NCI-H2081 treated with DMSO at 0.1 percent for 48 hours (cell line): Measurements from ENCODE around the gene STK32C.
"Not testable (repeated sequence)": the region's sequence is repeated elsewhere in the genome, so short reads cannot be mapped to it uniquely, and the experiment has no call there.

Source experiments
- DNase-seq: peaks from one replicate; lab custom pipeline; 2025; lab: John Stamatoyannopoulos, UW

STK32C gene

DNA sequence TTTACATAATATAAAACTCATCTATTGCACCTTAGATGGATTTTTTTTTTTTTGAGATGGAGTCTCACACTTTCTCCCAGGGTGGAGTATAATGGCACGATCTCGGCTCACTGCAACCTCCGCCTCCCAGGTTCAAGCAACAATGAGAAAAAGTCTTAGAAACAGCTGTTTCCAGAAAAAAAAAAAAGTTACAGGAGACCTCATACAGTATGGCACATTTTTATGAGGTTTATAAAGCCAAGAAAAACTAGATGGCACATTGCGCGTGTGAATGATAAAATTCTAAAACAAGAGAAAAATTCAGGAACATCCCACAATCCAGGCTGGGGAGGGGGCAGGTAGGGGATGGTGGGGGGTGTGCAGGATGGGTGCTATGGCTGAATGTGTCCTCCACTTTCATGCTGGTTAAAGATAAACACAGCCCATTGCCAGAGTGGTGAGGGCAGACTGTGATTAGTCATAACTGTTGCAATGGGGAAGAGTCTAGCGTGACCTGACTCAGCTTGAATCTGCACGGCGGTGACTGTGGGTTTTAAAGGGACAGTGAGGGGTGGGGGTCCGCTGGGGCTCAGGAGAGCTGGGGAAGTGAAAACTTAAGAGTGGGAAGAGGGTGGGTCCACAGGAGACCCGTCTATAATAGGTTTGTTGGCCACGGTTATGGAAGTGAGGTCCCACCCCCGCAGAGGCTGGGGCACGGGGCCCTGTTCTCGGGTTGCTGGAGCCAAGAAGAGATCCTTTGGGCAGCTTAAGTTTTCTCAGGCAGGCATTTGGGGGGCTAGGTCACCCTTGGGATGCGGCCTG is 12.3 kb upstream of the STK32C start:
- DNase-seq = no peak

DNA sequence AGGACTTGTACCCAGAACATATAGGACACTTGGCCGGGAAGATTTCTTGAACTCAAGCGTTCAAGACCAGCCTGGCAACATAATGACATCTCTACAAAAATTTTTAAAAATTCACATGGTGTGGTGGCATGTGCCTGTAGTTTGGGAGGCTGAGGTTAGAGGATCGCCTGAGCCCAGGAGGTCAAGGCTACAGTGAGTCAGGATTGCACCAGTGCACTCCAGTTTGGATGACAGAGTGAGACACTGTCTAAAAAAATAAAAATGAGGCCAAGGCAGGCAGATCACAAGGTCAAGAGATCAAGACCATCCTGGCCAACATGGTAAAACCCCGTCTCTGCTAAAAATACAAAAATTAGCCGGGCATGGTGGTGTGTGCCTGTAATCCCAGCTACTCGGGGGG is 9.7 kb upstream of the STK32C start:
- DNase-seq = not testable (repeated sequence)

DNA sequence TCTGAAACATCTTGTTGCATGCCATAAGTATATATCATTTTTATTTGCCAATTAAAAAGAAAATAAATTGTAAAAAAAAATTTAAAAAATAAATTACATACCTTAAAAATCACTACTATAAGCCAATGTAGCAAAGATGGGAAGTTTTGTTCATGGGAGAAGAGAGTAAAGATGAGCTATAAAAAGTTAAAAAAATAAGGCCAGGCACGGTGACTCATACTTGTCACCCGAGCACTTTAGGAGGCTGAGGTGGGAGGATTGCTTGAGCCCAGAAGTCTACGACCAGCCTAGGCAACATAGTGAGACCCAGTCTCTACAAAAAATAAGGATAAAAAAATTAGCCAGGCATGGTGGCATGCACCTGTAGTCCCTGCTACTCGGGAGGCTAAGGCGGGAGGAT is 8.4 kb upstream of the STK32C start:
- no peak for DNase-seq

DNA sequence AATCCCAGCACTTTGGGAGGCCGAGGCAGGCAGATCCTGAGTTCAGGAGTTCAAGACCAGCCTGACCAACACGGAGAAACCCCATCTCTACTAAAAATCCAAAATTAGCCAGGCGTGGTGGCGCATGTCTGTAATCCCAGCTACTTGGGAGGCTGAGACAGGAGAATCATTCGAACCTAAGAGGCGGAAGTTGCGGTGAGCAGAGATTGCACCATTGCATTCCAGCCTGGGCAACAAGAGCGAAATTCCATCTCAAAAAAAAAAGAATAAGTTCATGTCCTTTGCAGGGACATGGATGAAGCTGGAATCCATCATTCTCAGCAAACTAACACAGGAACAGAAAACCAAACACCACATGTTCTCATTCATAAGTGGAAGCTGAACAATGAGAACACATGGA is 7.1 kb upstream of the STK32C start:
- DNase-seq = not testable (repeated sequence)

DNA sequence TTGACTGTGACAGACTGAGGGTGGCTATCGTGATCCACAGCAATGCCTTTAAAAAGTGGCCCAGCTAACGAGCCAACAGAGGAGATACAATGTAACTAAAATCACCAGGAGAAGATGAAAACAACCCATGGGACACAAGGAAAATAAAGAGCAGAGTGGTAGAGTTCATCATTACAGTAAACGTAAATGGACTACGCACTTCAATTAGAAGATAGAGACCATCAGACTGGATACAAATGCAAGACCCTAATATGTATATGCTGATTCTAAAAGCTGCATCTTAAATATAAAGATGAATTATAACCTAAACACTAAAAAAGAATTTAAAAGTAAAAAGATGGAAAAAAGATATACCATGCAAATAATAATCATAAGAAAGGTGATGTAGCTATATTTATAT is 6.6 kb upstream of the STK32C start:
- DNase-seq = no peak

DNA sequence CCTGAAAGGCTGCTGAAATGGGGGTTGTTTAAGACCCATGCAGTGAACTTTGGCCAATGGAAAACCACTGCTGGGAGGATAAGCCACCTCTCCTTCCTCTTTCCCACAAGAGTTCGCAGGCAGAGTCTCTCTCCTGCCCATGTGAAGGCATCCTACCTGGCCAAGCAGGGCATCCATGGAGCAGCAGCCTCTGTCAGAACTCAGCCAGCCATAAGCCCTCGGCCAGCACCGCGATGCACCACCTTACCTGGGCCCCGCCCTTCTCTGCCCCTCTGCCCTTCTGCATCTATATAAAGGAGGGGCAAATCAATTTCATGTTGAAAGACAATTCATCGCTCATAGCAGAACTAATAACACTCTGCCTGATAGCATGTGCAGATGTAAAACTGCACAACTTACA is 6.1 kb upstream of the STK32C start:
- no peak for DNase-seq

DNA sequence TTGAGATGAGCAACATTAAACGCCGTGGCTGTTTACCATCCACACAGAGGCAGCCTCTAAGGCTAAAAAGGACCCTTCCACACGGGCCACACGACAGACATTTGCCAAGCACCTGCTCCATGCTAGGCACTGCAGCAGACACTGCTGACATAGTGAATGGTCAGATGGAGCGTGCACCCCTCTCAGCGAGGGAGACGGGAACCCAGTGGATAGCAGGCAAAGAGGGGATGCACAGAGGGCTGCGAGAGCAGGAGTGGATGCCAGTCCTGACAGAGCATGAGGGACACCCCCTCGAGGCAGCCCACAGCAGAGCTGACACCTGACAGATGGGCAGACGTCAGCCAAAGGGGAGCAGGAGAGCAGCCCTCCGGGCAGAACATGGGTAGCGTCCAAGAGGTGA is 5.6 kb upstream of the STK32C start:
- no peak for DNase-seq

DNA sequence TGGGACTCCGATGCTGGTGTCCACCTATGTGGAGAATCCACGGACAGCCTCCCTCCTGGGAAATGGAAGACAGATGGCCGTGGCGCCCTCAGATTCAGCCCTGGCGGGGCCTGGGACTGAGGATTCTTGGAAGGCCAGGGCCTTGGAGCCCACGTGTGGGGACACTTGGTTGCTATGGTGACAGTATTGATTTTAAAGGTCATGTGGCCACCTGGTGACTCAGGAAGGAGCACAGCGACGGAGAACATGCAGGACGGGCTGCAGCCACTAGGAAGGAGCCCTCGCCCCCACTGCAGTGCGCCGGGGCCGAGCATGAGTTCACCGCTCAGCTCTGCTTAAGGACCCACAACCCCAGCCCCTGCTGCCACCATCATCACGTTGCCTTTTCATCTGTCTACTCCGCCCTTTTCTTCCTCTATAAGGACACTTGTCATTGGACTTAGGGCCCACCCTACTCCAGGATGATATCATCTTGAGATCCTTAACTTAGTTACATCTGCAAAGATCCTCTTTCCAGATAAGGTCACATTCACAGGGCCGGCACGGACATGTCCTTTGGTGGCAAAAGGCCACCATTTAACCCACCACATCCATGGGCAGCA is 3.7 kb upstream of the STK32C start:
- DNase-seq = no peak

DNA sequence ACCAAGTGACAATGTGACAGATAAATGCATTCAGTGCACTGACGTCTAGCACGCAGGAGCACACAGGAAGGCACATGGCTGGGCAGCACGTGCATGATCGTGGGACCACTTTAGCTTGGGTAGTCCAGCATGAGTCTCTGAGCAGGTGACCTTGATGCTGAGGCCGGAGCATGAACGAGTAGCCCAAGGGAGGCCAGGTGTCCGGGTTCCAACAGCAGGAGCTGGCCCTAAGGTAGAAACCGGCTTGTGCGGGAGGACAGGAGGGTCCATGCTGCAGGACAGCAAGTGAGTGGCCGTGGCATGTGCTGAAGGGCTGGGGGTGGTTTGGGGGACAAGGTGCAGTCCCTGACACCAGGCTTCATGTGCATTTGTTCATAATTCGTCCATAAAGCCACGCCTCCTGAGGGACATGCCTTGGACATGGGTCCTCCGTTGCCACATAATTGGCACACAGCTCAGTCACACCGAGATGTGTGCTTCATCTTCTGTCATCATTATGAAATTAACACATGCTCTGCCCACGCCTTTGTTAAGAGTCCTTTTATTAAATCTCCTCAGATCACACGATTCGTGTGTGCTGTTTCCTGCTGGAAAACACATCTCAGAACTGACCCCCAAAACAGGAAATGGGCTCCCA is 3.1 kb upstream of the STK32C start:
- no peak for DNase-seq

DNA sequence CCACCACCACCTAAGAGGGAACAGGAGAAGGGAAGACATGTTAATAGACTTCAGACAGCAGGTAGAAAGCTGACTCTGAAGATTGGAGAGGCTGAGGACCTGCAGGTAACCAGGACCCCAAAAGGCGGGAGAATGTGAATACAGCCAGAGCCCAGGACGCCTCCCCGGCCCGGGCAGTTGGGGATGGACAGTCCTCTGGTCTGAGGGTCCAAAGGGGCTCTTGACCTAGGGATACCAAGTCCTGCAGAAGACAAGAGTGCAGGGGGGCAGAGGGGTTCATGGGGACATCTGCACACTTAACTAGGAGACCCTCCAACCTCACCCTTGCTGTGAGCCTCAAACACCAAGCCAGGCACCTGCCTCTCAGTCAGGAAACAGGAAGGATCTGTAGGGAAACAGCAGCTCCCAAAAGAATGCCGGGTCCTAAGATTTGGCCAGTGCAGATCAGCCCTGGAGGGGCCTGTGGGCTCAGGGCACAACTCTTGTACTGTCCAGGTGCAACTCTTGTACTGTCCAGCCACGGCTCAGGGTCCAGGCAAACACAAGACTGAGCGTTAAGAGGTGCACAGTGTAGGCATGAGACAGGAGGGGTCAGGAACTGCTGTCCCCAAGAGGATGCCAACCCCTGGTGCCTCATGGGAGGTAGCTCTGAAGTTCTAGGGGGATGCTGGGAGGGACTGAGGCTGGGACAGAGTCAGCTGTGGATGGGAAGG is 2.3 kb upstream of the STK32C start:
- no peak for DNase-seq

DNA sequence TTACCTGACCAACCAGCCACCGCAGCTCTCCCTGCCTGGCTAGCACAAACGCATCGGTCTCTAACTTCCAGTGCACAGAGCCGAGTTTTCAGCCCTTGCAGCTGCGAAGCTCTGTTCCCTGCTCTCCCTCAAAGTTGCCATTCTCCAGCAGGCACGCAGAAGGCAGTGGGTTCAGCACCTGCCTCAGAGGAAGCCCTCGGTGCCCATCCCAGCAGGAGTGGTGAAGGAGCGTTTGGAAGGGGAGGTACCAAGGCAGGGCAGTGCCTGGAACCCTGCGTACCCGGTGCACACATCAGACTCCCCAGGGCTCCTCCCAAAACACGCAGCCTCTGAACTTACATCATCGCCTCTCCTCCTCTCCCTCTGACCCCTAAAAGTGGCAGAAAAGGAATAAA is 1.7 kb upstream of the STK32C start:
- no peak for DNase-seq

DNA sequence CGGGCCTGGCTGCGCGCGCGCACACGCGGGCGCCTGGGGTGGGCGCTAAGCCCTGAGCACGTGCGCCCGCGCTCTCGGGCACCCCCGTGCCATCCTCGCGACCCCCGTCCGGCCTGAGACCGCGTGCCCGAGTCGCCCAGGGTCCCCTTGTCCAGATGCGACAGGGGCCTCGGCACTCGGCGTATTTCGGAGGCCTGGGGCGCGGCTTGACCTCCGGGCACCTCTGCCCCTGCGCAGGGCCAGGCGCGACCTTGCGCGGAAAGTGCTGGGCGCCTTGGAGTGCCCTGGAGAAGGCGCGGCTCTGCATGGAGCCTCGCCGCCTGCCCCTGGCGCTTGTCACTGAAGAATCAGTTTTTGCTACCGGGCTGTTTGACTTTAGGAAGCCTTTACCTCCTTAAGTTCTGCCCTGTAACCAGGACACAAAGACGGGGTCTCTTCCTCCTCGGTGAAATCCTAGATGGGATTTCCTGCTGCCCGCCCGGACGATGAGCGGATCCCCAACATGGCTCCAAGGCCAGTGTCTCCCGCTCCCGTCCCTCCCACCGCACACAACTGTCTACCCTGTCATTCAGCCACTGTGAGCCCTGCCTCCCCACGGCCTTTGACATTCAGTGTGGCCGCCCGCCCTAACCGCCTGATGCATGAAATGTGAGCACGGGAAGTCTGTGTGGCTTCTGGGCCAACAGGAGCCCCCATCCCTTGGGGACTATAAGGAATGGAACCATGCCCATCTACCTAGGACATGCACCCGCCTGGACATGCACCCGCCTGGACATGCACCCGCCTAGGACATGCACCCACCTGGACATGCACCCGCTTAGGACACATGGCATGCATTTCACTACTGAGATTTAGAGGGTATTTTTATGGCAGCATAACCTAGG is 1.1 kb upstream of the STK32C start:
- no peak for DNase-seq

DNA sequence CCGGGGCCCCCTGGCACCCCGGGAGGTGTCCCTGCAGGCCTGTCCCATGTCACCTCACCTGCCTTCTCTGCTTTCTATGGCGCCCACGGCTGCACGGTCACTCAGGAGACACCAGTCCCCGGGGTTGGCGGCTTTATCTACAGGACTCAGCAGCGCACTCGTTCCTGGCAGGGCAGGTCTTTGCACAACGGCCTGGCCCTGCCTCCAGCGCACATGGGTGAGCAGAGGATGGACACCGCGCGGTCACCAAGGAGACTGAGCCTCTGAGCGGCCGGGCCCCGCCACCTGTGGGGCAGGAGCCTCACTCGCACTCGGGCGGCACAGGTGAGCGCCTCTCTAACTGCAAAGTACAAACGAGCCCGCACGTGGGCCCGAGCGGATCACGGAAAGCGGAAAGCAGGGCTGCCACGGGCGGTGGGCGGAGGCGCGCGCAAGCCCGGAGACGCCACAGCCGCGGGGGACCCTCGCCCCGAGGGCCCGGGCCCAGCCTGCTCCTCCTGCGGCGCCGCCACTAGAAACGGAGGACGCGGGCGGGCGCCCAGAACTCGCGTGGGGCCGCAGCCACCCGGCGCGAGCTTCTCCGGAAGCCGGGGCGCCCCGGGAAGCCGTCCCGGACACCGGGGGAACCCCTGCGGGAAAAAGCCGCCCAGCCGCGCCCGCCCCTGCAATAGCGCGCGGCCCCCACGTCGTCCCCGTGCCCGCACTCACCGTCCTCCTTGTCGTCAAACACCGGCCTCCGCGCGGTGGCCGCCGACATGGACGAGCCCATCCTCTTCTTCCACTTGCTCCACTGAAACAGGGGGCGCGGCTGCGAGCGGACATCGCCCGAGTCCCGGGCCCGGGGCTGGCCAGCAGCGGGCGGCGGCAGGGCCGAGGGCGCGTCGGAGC is 642 bp downstream of the STK32C start:
- DNase-seq = no peak

DNA sequence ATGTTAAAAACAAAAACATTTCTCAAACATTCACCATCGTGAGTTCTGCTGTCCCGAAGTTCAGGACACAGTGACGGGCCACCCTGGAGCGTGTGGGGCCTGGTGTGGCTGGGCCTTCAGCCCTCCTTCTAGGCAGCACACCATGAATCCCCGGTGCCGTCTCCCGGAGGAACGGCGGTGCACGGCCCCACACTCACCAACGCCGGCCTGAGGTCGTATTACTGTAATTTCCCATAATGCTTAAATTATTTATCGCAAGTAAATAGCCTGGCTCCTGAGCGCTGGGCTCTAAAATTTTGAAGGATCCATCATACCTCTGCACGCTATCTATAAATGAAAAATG is 1.4 kb downstream of the STK32C start:
- DNase-seq = no peak

DNA sequence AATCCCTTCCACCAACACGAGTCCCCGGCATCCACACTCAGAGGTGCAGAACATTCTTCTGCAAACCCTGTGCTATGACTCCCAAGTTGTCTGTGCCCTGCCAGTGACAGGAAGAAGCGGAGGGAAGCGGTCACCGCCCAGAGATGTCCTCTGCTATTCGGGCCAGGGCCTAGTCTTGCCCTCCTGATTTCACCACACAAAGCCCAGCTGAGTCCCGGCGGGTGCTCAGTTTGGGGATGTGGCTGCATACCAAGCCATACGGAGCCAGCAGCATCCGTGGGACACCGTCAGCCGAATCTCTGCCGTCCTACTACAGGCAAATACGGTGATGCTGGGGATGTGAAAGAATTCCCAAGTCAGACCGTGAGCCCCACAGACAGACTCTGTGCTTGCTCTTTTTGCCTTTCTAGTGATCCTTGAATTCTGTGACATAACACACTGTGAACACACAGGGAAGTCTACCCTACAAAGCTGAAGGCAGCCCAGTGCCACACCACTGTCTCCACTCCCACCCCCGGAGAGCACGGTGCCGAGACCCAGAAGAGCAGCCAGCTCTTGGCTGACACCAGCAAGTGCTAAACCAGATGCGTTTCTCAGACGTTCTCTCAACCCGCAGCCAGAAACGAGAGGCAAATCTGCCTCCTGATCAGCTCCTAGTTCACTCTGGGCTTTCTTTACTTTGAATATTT is 2.0 kb downstream of the STK32C start:
- DNase-seq = no peak

DNA sequence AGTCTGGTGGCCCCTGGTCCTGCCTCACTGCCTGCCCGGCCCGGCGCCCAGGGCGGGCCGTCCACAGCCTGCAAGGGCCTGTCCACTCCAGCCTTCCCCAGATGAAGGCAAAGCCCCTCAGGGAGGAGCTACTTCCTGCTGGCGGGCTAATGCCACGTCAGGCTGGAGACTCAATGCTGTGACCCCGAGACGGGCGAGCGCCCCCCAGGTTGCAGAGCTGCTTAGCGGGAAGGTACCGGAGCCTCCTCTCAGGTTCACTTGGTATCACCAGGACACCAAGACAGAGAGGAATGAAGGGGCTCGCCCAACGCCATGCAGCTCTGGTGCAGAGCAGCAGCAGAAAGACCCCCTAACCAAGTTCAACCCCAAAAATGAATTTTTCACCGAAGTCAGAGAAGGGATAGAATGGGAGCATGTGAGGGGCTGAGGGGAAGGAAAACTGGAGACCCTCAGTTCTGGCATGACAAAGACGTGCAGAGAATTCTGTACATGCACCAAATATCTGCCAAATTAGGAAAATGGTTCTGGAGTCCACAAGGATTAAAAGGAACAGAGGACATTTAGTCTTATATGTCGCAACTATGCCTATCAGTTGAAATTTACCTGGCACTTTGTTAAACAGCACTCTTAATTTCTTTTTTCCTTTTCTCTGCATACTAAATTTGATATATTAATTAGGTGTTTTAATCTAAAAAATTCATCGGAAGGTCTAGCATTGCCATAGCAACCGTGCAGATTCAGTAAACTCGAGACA is 2.8 kb downstream of the STK32C start:
- DNase-seq = no peak

DNA sequence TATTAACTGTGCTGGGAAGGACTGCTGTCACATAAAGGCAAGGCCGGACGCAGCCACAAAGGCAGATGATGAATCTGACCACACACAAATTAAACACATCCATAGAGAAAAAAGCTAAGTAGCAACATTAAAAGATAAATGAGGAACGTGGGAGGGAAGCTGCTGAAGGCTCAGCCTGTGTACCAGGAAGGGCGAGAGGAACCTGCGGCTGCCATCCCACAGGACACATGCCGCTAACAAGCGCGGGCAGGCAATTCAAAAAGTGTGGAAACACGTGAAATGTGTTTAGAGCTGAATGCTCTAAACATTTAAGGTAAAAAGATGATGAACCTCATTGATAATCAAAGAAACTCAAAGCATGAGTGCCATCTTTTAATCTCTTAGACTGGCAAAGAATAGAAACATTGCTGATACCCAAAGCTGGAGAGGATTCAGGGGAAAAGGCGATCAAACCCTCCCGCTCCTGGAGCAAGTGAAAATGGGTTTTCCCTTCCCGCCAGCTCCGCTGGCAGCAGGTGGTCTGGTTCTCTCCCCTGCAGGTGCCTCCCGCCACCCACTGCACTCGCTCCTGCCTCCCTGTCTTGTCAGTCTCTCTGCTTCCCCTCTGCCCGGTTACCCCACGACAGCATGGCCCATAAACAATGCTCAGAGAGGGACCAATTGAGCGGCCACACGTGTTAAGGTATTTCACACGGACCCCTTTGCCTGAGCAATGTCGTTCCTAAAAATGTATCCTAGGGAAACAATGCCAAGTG is 4.2 kb downstream of the STK32C start:
- DNase-seq = no peak

DNA sequence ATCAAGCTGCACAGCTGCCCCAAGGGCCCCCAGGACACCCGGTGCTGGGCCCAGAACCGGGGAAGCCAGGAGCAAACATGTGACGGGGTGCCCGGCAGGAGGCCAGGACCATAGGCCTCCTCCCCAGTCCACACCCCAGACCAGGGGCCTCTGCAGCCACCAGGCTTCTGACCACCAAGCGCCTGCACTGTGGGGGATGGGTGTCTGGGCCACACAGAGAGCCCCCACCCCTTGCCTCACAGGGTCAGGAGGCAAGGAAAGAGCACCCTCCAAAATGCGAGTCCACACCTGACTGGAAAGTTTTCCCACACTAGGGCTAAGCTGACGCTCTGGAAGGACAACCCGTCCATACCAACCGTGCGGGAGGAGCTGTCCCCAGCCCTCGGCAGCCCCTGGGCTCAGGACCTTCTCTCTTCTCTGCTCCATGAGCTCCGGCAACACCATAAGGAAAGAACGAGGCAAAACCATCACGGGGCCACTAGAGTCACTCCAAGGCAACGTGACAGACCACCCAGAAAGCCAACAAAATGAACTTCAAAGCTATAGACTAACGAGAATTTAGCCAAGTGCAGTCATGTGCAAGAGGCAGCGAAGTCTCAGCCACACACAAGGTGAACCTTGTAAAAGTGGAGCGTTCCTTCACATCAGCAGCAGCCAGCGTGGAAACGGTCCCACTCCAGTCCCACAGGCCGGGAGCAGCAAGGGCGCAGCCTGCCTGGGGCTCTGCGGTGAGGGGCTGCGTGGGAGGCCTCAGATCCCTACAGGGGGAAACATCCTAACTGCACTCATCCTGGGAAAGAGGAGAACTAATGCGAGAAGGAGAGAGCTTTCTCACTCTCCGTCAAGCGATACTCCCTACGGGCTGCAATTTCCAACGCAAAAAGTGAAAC is 5.1 kb downstream of the STK32C start:
- no peak for DNase-seq
